ENCODE measurements around the gene ANKMY2. TPM values are rescaled to one million over a fixed set of nuclear protein-coding genes. Genes with fewer than 3 reads are reported as not detected.

The ANKMY2 gene
- total RNA-seq, 1 donor from 2014 or later: 12.3 TPM

GRCh38 chr7:16634271-16634738, 11.2 kb downstream of the ANKMY2 start:
- no peak for TF ChIP-seq CTCF (IDR thresholded peaks at IDR 0.05)
- Histone ChIP-seq H3K27ac (no peak overlapping the region), H3K36me3 (peaks cover 5% of the 10 kb centered on the region), H3K9me3 (no peaks in the 10 kb centered on the region), H3K27me3 (no peaks in the 10 kb centered on the region), H3K4me3 (no peak overlapping the region), H3K4me1 (peaks cover 8% of the 10 kb centered on the region)
- intact Hi-C loops (cut with DNase I): no loop called here
- peak; percentile 74 for ATAC-seq
- no peak for DNase-seq

DNA sequence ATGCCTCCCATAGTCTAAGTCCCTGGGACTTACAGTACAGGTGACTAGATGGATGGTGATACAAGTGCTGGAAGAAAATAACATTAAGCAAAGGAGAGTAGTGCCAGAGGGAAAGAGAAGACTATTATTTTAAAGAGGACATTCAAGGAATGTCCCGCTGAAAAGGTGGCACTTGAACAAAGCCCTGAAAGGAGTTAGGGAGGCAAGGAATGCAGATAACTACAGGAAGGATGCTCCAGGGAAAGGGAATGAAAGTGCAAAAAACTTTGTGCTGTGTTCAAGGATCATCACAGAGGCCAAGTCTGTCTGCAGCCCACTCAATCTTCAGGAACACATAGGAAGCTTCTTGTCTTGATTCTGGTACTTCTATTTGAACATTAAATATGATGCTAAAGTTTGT, 14.9 kb downstream of the ANKMY2 start:
- no peak for TF ChIP-seq CTCF (IDR thresholded peaks at IDR 0.05)
- Histone ChIP-seq H3K9me3 (no peaks in the 10 kb centered on the region), H3K4me3 (no peak overlapping the region), H3K4me1 (peaks cover 4% of the 10 kb centered on the region), H3K36me3 (peaks cover 13% of the 10 kb centered on the region), H3K27me3 (no peaks in the 10 kb centered on the region), H3K27ac (no peak overlapping the region)
- DNase-seq (no peak), ATAC-seq (no peak)
- intact Hi-C loops (cut with DNase I): no loop called here

DNA sequence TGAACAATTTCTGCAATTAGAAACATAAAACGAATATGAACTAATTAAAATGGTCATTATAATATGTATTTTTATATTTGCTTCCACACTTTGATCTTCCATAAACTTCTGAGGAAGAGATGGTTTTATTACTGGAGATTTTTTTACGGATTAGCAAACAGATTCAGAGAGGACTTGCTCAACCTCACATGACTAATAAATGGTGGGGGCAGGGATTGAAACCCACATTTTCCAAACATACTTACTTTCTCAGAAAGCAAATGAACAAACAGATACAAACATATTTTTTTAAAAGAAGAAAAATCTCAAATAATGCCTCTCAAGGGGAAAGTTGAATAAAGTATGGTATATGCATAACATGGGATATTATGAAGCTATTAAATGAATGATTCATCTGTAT, 18.3 kb downstream of the ANKMY2 start:
- Histone ChIP-seq H3K27me3 (no peaks in the 10 kb centered on the region), H3K4me1 (no peaks in the 10 kb centered on the region), H3K9me3 (no peaks in the 10 kb centered on the region), H3K4me3 (no peak overlapping the region), H3K36me3 (peaks cover 23% of the 10 kb centered on the region), H3K27ac (no peak overlapping the region)
- no peak for ATAC-seq
- no peak for TF ChIP-seq CTCF (IDR thresholded peaks at IDR 0.05)
- intact Hi-C loops (cut with DNase I): no loop called here
- DNase-seq: no peak

- ATAC-seq: no peak
- Histone ChIP-seq H3K27ac (no peak overlapping the region), H3K9me3 (no peaks in the 10 kb centered on the region), H3K27me3 (no peaks in the 10 kb centered on the region), H3K36me3 (peaks cover 31% of the 10 kb centered on the region), H3K4me3 (no peak overlapping the region), H3K4me1 (no peaks in the 10 kb centered on the region)
- DNase-seq: no peak
- intact Hi-C loops (cut with DNase I): no loop called here
- TF ChIP-seq CTCF (IDR thresholded peaks at IDR 0.05): no peak
Measured at GRCh38 chr7:16626388-16626787, 19.2 kb downstream of the ANKMY2 start.

GRCh38 chr7:16619979-16620408, 25.6 kb downstream of the ANKMY2 start:
- peaks cover 45% of the 10 kb centered on the region for H3K36me3 ChIP-seq
- H3K27ac ChIP-seq: no peak overlapping the region
- H3K9me3 ChIP-seq: no peaks in the 10 kb centered on the region
- no peak overlapping the region for H3K4me3 ChIP-seq
- intact Hi-C loops (cut with DNase I): no loop called here
- H3K4me1 ChIP-seq: no peaks in the 10 kb centered on the region
- ATAC-seq (no peak), DNase-seq (no peak)
- TF ChIP-seq CTCF (IDR thresholded peaks at IDR 0.05): no peak
- no peaks in the 10 kb centered on the region for H3K27me3 ChIP-seq

GRCh38 chr7:16616542-16616941, 29.0 kb downstream of the ANKMY2 start:
- Histone ChIP-seq H3K27me3 (no peaks in the 10 kb centered on the region), H3K4me3 (no peak overlapping the region), H3K27ac (no peak overlapping the region), H3K4me1 (no peaks in the 10 kb centered on the region), H3K36me3 (peaks cover 35% of the 10 kb centered on the region), H3K9me3 (no peaks in the 10 kb centered on the region)
- intact Hi-C loops (cut with DNase I): no loop called here
- no peak for ATAC-seq
- no peak for TF ChIP-seq CTCF (IDR thresholded peaks at IDR 0.05)
- DNase-seq: no peak
